Suprapubic skin (tissue), 4 donors: ENCODE data around the gene ARHGEF28. TPM values are rescaled to one million over a fixed set of nuclear protein-coding genes. Genes with fewer than 3 reads are reported as not detected.

ENCODE experiments used
- DNase-seq, 2 donors: peaks; one replicate each; pipeline ENCODE4 v3.0.0-alpha.2; 2019; ENCODE audit warnings: low spot score in 2 of 2
- H3K27ac ChIP-seq: fragments of 200-600 bp; sonication (generic); one replicate; pipeline ENCODE4 v1.5.1; 2019
- H3K27me3 ChIP-seq: fragments of 200-600 bp; sonication (generic); one replicate; pipeline ENCODE4 v1.5.1; 2019
- H3K36me3 ChIP-seq: fragments of 200-600 bp; sonication (generic); one replicate; pipeline ENCODE4 v1.5.1; 2019
- H3K4me1 ChIP-seq: fragments of 200-600 bp; sonication (generic); one replicate; pipeline ENCODE4 v1.5.1; 2019
- H3K4me3 ChIP-seq: fragments of 200-600 bp; sonication (generic); one replicate; pipeline ENCODE4 v1.5.1; 2019; ENCODE audit warnings: mild to moderate bottlenecking
- H3K9me3 ChIP-seq: fragments of 200-600 bp; sonication (generic); one replicate; pipeline ENCODE4 v1.5.1; 2019
- CTCF ChIP-seq, 2 donors: fragments of 200-600 bp in 1 of 2; fragments of 450-650 bp in 1 of 2; sonication (generic) in 1 of 2; IDR thresholded peaks; one replicate each; pipeline ENCODE4 v1.5.1; 2016 to 2019; ENCODE audit warnings: antibody characterized with exemption in 2 of 2, mild to moderate bottlenecking in 1 of 2, moderate library complexity in 1 of 2
- EP300 ChIP-seq: sonication (generic); formaldehyde crosslinking; IDR thresholded peaks from one replicate; pipeline ENCODE4 v1.6.1; 2017; ENCODE audit warnings: antibody characterized with exemption
- POLR2A ChIP-seq, 2 donors: fragments of 450-650 bp; IDR thresholded peaks; one replicate each; pipeline ENCODE4 v1.6.1; 2017; ENCODE audit warnings: antibody characterized with exemption in 2 of 2, mild to moderate bottlenecking in 2 of 2, moderate library complexity in 2 of 2
- POLR2AphosphoS5 ChIP-seq, 3 donors: sonication (generic); formaldehyde crosslinking; IDR thresholded peaks; one replicate each; pipeline ENCODE4 v1.6.1; 2017; ENCODE audit warnings: antibody characterized with exemption in 3 of 3
- WGBS: methylation state at CpG from one replicate; pipeline ENCODE4 v1.1.5; 2018; 5-methylcytosine and 5-hydroxymethylcytosine counted together
- total RNA-seq, 4 donors: library from RNA; depleted of rRNA; stranded (reverse); fragments of >200 nt; gene quantifications; one replicate each; pipeline ENCODE4 v1.1.0, GENCODE V29; 2016

Gene ARHGEF28
- total RNA-seq, 4 donors from 2014 or later, result 25.6 to 104 (median 39.1) TPM

- no peaks in the 10 kb centered on the region for H3K27me3 ChIP-seq
- H3K4me1 ChIP-seq, result no peaks in the 10 kb centered on the region
- TF ChIP-seq CTCF (IDR thresholded peaks at IDR 0.05), result no peak
- TF ChIP-seq POLR2AphosphoS5 (IDR thresholded peaks at IDR 0.05), result no peak
- TF ChIP-seq POLR2A (IDR thresholded peaks at IDR 0.05), result no peak
- no peak for TF ChIP-seq EP300
- H3K4me3 ChIP-seq, result no peak overlapping the region
- WGBS, result 67% methylated on average over 6 of the region's 9 CpGs
- no peaks in the 10 kb centered on the region for H3K9me3 ChIP-seq
- H3K27ac ChIP-seq, result no peak overlapping the region
- no peak for DNase-seq
- H3K36me3 ChIP-seq, result peaks cover 3% of the 10 kb centered on the region
Measured at GRCh38 chr5:73899055-73899454, 273.1 kb downstream of the ARHGEF28 start.

GRCh38 chr5:73899916-73900315 lies 273.9 kb downstream of the ARHGEF28 start:
- no peak for TF ChIP-seq EP300
- TF ChIP-seq POLR2AphosphoS5 (IDR thresholded peaks at IDR 0.05), result no peak
- TF ChIP-seq POLR2A (IDR thresholded peaks at IDR 0.05), result no peak
- TF ChIP-seq CTCF (IDR thresholded peaks at IDR 0.05), result no peak
- no peak overlapping the region for H3K27ac ChIP-seq
- H3K4me3 ChIP-seq, result no peak overlapping the region
- 76% methylated on average over 3 of the region's 3 CpGs for WGBS
- H3K9me3 ChIP-seq, result no peaks in the 10 kb centered on the region
- H3K27me3 ChIP-seq, result no peaks in the 10 kb centered on the region
- no peaks in the 10 kb centered on the region for H3K4me1 ChIP-seq
- no peak for DNase-seq
- peaks cover 6% of the 10 kb centered on the region for H3K36me3 ChIP-seq

GRCh38 chr5:73900566-73900965 lies 274.6 kb downstream of the ARHGEF28 start:
- peaks cover 9% of the 10 kb centered on the region for H3K36me3 ChIP-seq
- 80% methylated on average over 7 of the region's 7 CpGs for WGBS

GRCh38 chr5:73901043-73901442 lies 275.0 kb downstream of the ARHGEF28 start:
- no peak for TF ChIP-seq POLR2AphosphoS5 (IDR thresholded peaks at IDR 0.05)
- TF ChIP-seq CTCF (IDR thresholded peaks at IDR 0.05), result no peak
- TF ChIP-seq POLR2A (IDR thresholded peaks at IDR 0.05), result no peak
- Histone ChIP-seq H3K4me3 (no peak overlapping the region), H3K27me3 (no peaks in the 10 kb centered on the region), H3K36me3 (peaks cover 9% of the 10 kb centered on the region), H3K4me1 (no peaks in the 10 kb centered on the region), H3K27ac (peak overlapping the region; percentile 1), H3K9me3 (no peaks in the 10 kb centered on the region)
- DNase-seq, result no peak
- 75% methylated on average over 13 of the region's 13 CpGs for WGBS

More at GRCh38 chr5:73900566-73900965, 274.6 kb downstream of the ARHGEF28 start:
- no peak overlapping the region for H3K27ac ChIP-seq
- TF ChIP-seq CTCF (IDR thresholded peaks at IDR 0.05) (no peak), EP300 (no peak), POLR2AphosphoS5 (IDR thresholded peaks at IDR 0.05) (no peak), POLR2A (IDR thresholded peaks at IDR 0.05) (no peak)
- H3K9me3 ChIP-seq, result no peaks in the 10 kb centered on the region
- H3K27me3 ChIP-seq, result no peaks in the 10 kb centered on the region
- no peak overlapping the region for H3K4me3 ChIP-seq
- no peak for DNase-seq
- no peaks in the 10 kb centered on the region for H3K4me1 ChIP-seq

- Histone ChIP-seq H3K27ac (peak overlapping the region; percentile 1), H3K4me1 (no peaks in the 10 kb centered on the region)
Measured at GRCh38 chr5:73901455-73901854, 275.5 kb downstream of the ARHGEF28 start.

More at GRCh38 chr5:73901455-73901854, 275.5 kb downstream of the ARHGEF28 start:
- Histone ChIP-seq H3K27me3 (no peaks in the 10 kb centered on the region), H3K36me3 (peaks cover 9% of the 10 kb centered on the region), H3K4me3 (no peak overlapping the region), H3K9me3 (no peaks in the 10 kb centered on the region)
- WGBS, result 52% methylated on average over 4 of the region's 4 CpGs
- no peak for DNase-seq
- TF ChIP-seq CTCF (IDR thresholded peaks at IDR 0.05) (no peak), POLR2A (IDR thresholded peaks at IDR 0.05) (no peak), POLR2AphosphoS5 (IDR thresholded peaks at IDR 0.05) (no peak), EP300 (no peak)
